HL-60/S4 (cell line): ENCODE data around the gene PBX4.

Experiments
- in situ Hi-C: fragments of 300-500 bp; cut with MboI; formaldehyde crosslinking; loops from 2 replicates; pipeline ENCODE4 v1.14.3; 2022; ENCODE audit warnings: low sequenced_read_pairs

The PBX4 gene

DNA sequence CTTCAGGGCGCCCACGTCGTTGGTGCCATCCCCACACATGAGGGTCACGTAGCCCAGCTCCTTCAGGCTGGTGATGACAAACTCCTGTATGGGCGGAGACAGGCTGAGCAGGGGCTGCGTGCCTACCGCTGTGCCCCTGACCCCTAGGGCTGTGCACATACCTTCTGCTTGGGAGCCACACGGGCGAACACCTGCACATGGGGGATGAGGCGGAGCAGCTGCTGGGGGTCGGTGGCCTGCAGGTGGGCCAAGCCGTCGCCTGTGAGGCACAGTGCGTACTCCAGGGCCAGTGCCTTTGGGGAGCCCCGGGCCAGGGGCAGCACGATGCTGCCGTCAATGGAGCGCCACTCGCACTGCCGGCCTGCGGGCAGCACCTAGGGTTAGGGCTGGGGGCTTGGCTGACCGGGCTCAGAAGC is 31.1 kb upstream of the PBX4 start:
- in situ Hi-C loops = loop anchor here (10.0 to 25.0 kb wide), 2 partner anchors 125 to 287 kb away; partner anchors contain the start of gene YJEFN3

DNA sequence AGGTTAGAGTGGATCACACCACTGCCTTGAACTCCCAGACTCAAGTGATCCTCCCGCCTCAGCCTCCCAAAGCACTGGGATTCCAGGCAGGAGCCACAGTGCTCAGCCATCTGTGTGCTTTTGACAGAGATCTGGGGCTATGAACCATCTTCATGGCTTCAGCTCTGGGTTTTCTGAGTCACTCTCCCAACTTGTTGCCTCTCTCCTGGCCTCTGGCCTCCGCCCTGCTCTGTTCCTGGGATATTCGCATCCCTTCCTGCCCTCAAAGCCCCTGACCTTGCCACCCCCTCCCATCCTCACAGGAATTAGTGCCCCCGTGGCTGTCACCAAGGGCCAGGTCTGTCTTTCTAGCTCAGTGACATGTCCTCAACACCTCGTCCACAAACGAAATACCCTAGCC is 30.7 kb upstream of the PBX4 start:
- in situ Hi-C loops = loop anchor here (10.0 to 25.0 kb wide), 2 partner anchors 124 to 287 kb away; partner anchors contain the start of gene YJEFN3

DNA sequence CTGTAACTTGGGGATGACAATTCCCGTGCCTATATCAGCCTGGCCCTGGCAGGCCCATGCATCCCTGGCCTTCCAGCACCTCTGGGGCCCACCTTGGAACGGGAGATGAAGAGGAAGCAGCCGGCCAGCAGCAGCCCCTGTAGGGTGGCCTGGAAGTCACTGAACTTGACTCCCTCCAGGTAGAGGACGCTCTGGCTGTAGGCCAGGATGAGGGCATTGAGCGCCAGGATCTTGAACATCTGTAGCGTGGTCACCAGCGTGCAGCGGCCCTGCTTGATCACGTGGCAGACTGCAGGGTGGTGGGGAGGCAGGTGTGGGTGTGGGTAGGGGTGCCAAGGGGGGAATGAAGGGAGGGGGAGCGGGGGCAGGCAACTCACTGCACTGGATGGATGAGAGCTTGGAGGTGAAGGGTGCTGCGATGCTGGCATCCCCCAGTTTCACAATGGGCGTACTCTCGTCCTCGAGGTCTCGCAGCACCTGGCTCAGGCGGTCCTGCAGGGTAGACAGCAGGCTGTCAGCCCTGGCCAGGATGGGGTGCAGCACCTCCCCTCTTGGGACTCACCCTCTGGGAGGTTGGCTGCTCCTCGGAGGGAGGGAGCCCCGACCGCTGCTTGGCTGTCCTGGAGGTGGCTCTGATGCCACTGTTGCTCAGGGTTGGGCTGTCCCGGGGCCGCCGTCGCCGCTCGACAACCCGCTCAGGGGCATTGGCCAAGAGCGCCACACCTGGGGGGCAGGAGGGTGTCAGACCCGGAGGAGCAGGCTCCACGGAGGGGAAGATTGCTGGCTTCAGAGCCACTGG is 28.7 kb upstream of the PBX4 start:
- in situ Hi-C loops = loop anchor here (10.0 to 25.0 kb wide), 2 partner anchors 122 to 285 kb away; partner anchors contain the start of gene YJEFN3

DNA sequence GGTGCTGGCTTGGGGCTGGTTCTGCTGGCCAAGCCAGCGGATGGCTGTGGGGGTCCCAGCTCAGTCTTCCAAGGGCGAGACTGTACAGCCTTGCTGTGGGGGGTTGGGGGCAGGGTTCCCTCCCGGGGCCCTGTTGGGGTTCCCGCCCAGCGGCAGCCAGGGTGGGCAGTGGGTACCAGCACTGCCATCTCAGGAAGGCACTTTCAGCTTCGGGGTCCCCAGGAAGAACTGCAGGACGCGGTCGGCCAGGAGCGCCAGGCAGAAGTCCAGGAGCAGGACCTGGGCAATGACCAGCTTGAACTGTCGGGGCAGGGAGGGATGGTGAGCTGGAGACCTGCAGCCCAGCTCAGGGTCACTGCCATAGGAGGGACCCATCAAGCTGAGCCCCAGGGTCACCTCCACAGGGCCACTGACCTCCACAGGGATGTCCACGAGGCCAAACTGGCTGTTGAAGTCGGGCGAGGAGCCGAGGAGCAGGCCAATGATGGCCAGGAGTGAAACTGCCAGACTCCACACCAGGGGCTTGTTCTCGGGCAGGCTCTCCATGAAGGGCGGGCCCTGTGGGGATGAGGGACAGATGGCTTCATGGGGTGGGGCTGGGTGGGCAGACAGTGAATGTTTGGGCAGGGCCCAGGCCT is 26.9 kb upstream of the PBX4 start:
- in situ Hi-C loops = loop anchor here (10.0 to 25.0 kb wide), 2 partner anchors 121 to 283 kb away; partner anchors contain the start of gene YJEFN3

DNA sequence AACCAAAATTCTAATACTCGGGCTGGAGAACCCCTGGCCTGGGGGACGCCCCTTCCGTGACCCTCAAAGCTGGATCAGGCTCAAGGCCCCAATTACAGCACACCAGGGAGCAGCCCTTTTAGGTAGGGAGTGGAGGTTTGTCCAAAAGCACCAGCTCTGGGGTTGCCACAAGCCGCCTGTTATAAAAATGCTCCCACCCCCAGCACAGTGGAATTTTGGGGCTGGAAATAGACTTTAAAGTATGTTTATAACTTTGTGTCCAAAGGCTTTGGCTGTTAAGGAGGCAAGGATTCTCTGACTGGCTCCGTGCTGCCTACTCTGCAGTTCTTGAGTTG is 25.5 kb upstream of the PBX4 start:
- in situ Hi-C loops = loop anchor here (10.0 to 25.0 kb wide), 2 partner anchors 119 to 282 kb away; partner anchors contain the start of gene YJEFN3

DNA sequence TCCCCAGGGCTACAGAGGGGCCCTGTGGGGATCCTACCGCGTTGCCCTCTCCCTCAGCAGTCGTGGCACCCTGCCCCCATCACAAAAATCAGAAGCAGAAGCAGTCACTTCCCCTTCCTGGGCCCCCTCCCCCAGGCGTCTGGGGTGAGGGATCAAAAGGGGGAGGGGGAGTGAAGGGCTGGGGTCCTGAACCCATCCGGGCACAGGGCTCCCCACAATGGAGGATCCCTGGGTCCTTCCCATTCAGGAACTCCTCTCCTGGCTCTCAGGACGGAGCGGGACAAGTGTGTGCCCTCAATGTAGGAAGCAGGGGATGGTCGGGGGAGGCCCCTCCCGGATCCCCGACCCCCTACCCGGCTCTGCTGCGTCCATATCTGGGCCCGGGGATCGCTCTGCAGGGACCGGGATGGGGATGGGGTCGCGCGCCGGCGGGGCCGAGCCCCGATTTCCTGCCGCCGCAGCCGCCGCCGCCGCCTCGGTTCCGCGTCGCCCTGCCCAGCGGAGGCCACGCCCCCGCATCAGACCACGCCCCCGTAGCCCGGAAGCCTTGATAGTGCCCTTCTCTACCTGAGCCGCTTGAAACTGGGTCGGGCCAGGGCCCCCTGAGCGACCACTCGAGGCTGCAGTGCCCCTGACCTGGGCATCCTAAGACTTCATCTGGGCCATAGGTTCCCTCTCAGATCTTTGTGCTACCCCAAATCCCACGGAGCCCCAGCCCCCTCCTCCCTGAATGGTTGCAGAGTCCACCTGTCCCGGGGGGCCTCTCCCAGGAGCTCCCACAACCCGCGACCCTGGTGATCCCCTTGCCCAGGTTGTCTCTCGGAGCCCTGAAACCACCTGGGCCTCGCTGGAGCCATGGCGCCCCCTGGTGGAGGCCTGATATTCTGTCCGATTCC is 24.9 kb upstream of the PBX4 start, which contains the start of gene GMIP:
Gene GMIP, minus strand, starts transcription at position 500 of the 896 bp plus-strand sequence. Its CDS starts 128 bp downstream, at position 372.
- in situ Hi-C loops = loop anchor here (10.0 to 25.0 kb wide), 2 partner anchors 119 to 281 kb away; partner anchors contain the start of gene YJEFN3

DNA sequence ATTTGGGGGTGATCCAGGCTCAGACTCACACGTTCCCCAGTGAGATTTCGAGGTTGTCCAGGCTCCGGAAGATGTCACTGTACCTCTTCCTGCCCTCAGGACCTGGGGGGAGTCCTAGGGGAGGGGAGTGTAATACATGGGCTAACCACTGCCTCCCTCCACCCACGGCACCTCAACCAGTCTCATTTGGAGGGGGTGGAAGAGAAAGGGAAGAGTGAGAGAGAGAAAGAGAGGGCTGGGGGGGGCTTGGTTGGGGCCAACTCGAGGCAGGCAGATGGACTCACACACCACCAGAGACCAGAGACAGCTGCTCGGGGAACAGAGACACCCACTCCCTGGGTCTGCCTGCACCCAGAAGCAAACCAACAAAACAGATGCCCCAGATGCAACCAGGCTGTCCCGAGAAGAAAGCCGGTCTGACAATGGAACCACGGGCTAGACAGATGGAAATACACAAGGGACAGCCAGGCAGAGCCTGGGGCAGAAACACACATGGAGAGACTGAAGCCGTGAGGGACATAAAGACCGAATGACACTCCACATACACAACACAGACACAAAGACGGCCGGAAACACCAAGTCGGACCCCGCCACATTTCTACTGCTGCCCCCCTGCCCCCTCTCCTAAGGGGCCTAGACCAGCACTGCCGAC is 24.1 kb upstream of the PBX4 start:
- in situ Hi-C loops = loop anchor here (10.0 to 25.0 kb wide), 2 partner anchors 118 to 280 kb away; partner anchors contain the start of gene YJEFN3

DNA sequence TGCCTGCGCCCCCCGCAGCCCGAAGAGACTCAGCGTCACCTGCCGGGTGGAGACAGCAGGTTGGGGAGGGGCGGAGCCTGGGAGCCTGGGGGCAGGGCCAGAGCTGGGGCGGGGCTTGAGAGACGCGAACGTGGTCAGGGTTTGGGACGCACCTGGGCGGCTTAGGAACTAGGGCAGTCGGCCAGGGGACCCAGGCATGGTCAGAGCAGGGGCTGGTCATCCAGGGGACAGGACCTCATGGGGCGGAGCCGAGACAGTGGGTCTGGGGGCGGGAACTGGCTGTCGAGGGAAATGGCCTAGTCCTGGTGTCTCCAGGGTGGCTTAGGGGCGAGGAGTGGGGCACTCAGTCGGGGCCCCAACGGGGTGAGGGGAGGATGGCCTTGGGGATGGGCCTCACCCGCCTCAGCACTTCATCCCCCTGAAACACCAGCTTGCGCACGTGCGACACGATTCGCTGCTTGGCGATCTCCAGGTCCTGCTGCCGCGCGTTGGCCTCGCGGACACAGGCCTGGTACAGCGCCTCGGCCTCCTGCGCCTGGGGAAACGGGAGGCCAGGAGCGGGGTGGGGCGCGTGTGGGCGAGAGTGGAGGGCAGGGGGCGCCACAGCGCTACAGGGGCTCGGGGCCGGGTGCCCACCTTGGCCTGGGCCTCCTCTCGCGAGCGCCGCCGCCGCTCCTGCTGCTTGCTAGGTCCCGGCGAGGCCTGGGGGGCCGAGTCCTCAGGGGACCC is 19.2 kb upstream of the PBX4 start:
- in situ Hi-C loops = loop anchor here (25.0 kb wide), 1 partner anchor 275 kb away; no protein-coding TSS in a partner anchor

DNA sequence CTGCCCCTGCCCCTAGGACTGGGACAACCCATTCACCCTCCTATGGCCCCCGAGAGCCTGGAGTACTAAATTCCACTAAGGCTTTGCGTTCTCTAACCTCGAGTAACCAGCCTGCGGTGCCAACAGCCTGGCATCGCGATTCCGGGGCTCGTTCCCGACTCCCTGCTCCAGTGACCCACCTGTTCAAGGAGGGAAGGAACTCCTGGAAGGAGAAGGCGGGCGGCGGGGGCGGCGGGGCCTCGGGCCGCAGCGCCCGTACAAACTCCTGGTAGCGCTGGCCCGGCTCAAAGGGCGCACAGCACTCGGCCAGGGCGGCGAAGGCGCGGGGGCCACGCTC is 18.7 kb upstream of the PBX4 start:
- in situ Hi-C loops = loop anchor here (25.0 kb wide), 1 partner anchor 275 kb away; no protein-coding TSS in a partner anchor

DNA sequence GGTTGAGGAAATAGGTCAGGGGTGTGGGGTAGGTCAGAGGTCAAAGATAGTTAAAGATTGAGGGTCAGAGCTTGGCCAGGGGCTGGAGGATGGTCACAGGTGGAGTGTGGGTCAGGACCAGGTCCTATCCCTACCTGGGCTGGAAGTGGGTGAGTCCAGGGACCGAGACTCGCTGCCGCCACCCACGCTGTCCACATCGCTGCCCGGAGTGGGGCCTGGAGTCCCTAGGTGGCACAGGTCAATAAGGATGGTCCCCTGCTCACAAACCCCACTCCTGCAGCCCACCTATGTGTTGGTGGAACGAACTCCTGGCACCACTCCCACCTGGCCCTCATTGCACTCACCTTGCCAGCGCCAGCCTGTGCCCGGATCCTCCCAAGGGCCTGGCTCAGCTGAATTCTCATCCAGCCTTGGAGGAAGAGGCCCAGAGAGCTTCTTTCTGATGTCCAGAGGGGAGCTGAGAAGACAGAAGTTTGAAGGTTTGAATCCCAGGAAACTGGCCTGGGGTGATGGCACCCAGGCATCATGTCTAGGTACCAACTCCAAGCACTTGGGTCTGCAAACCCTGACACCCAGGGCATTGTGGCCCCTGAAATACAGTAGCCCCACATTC is 18.2 kb upstream of the PBX4 start:
- in situ Hi-C loops = loop anchor here (25.0 kb wide), 1 partner anchor 274 kb away; no protein-coding TSS in a partner anchor

DNA sequence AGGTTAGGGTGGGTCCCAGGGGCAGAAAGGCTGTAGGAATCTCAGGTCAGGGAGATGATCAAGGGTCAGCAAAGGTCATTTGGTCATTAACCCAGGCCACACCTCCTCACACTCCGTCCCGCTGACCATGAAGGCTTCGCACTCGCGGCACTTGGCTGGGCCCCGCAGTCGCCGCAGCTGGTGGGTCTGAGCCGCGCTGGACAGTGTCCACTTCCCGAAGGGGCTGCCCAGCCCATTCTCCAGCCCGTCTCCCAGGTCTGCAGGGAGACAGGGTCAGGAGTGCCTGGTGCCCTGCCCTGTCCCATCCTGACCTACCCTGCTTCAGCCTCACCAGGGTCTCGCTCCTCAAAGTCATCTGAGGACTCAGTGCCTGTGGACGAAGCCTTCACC is 16.8 kb upstream of the PBX4 start:
- in situ Hi-C loops = loop anchor here (25.0 kb wide), 1 partner anchor 273 kb away; no protein-coding TSS in a partner anchor

DNA sequence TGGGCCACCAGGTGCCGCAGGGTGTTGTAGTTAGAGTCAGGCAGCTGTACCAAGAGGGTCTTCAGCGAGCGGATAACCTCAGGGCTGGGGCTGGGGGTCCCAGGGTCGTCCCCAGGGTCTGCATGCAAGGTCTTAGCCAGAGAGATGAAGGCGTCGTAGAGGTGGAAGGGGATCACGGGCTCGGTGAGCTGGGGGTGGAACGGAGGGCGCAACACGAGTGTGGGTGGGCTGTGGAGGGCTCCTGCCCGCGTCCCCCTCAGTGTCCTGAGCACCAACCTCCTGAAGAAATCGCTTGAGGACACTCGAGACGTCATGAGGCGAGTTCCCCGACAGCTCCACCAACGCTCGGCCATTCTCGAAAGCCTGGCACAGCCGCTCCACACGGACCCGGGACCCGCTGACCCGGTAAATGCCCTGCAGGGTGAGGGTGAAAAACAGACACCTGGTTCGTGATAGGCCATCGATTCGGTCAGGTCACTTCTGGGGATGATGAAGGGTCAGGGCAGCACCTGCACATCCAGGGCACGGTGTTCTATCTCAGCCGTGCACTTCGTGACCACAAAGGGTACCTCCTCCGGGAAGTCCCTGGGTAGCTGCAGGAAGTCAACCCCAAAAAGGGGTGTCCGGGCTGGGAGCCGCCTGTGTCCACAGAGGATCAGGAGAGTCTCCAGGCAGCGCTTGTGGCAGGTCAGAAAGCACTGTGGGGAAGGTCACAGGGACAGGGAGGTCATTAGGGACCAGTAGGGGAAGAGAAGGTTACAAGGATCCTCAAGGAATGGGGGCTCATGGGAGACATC is 16.2 kb upstream of the PBX4 start:
- in situ Hi-C loops = loop anchor here (25.0 kb wide), 1 partner anchor 272 kb away; no protein-coding TSS in a partner anchor

DNA sequence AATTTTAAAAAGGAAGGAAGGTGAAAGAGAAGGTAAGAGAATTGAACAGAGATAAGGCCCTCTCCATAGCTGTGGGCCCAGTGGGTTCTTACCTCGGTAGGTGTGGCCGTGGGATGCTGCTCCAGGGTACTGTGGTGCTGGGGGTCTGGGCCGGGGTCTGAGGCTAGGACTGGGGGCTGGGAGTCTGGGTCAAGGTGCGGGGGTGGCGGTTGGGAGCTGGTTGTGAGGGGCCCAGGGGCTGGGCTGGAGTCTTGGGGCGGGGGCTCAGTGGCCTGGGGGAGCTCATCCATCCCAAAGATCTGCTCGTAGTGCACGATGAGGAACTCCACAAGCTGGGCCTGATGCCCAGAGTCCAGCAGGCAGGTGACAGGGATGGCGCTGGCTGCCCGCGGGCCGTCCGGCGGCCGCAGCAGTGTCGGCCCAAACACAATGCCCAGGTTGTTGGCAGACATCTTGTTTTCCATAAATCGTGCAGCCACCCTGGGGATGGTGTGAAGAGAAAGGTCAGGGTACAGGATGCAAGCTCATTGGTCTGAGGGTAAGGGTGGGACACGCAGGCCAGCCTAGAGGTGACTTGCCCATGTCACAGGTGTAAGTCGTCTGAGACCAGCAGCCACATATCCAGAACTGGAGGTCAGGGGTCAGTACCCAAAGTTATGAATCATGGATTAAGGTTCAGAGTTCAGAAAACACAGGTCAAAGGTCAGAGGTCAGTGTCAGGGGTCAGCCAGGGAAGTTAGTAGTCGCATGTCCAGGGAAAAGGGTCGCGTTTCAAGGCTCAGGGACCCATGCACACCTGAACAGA is 15.4 kb upstream of the PBX4 start:
- in situ Hi-C loops = loop anchor here (25.0 kb wide), 1 partner anchor 272 kb away; no protein-coding TSS in a partner anchor

DNA sequence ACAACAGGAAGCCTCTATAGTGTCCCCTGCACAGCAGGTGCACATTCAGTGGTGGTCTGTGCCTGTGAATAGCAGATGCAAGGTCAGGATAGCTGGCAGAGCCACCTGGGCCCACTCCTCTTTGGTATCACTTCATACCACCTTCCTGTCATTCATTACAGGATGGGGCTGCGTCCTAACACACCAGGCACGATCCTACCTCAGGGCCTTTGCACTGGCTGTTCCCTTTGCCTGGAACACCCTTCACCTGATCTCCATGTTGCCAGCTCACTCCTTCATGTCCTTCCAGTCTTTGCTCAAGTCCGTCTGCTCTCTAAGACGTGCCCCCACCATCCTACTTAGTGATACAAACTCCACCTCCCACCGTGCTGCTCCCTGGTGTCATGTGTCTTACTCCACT is 14.2 kb upstream of the PBX4 start:
- in situ Hi-C loops = loop anchor here (25.0 kb wide), 1 partner anchor 270 kb away; no protein-coding TSS in a partner anchor

DNA sequence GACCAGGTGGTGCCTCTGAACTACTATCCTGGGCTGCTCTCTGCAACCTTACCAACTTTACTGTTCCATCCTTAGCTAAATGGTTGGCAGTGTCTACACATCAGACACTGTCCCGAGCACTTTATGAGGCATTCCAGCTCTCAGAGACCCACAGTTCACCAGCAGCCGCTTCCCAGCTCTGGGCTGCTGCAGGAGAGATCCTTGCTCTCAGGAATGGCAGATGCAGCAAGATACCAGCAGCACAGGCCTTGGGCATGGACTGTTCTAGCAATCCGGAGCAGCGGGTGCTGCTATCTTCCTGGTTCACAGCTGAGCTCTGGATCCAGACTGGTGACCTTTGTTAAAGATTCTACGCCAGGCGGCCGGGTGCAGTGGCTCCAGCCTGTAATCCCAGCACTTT is 12.9 kb upstream of the PBX4 start:
- in situ Hi-C loops = loop anchor here (25.0 kb wide), 1 partner anchor 269 kb away; no protein-coding TSS in a partner anchor

DNA sequence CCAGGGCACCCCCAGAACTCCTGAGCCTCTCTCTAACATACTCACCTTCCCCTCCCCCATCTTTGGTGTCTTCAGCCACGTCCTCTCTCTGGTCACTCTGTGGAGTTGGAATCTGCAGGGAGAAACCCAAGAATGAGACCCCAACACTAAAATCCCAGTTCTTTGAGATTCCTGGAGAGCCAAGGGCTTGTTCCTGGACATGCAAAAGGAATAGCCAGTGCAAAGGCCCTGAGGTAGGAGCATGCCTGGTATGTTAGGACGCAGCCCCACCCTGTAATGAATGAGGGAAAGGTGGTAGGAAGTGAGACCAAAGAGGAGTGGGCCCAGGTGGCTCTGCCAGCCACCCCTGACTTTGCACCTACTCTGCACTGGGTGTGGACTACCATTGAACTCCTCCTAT is 11.9 kb upstream of the PBX4 start:
- in situ Hi-C loops = loop anchor here (25.0 kb wide), 1 partner anchor 268 kb away; no protein-coding TSS in a partner anchor

DNA sequence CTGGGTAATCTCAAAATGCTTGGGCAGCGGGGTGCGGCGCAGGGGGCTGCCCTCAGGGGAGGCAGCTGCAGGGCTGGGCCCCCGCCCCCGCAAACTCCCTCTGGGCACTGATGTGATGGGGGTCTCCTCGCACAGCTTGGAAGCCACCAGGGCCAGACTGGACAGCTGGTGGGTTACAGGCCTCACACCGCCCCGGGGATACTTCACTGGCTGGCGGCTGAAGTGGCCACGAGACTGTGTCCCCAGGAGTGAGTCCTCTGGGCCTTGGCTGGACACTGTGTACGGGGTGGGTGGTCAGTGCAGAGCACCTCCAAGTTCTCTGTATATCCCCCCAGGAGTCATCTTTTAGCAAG is 11.6 kb upstream of the PBX4 start:
- in situ Hi-C loops = loop anchor here (25.0 kb wide), 1 partner anchor 268 kb away; no protein-coding TSS in a partner anchor
